Adrenal gland (tissue), 12 donors: ENCODE results near the gene FAM200C. TPM values are rescaled to one million over a fixed set of nuclear protein-coding genes. Genes with fewer than 3 reads are reported as not detected.
A peak's percentile ranks its signal among the peaks of the same experiment; 100 is the strongest.

Source experiments
- DNase-seq, 7 donors: peaks; one replicate each; pipeline ENCODE4 v3.0.0-alpha.2; 2019 to 2020
- H3K27ac ChIP-seq, 5 donors: fragments of 200-600 bp; sonication (generic) in 4 of 5; 1 replicate in 3 of 5; 2 replicates in 2 of 5; pipeline versions ENCODE4 v1.5.1 to v1.8.0; 2016 to 2020; ENCODE audit warnings: mild to moderate bottlenecking in 1 of 5
- H3K27me3 ChIP-seq: fragments of 200-600 bp; 2 replicates; pipeline ENCODE4 v1.8.0; 2021
- H3K36me3 ChIP-seq, 2 donors: fragments of 200-600 bp; replicated peaks in 1 of 2; 1 replicate in 1 of 2; 2 replicates in 1 of 2; pipeline versions ENCODE4 v1.5.1 to v1.8.0; 2018 to 2022
- H3K4me1 ChIP-seq, 2 donors: fragments of 200-600 bp; replicated peaks in 1 of 2; 1 replicate in 1 of 2; 2 replicates in 1 of 2; pipeline versions ENCODE4 v1.5.1 to v1.8.0; 2018 to 2021
- H3K4me3 ChIP-seq, 4 donors: fragments of 200-600 bp; sonication (generic) in 3 of 4; one replicate each; pipeline ENCODE4 v1.5.1; 2016 to 2018
- H3K9me3 ChIP-seq, 3 donors: fragments of 200-600 bp; sonication (generic) in 1 of 3; replicated peaks in 1 of 3; 1 replicate in 2 of 3; 2 replicates in 1 of 3; pipeline versions ENCODE4 v1.5.1 to v1.8.0; 2016 to 2021
- CTCF ChIP-seq, 6 experiments: fragments of 450-650 bp in 4 of 6; fragments of 200-600 bp in 2 of 6; sonication (generic) in 1 of 6; IDR thresholded peaks; 1 replicate in 5 of 6; 2 replicates in 1 of 6; pipeline versions ENCODE4 v1.5.1 to v1.8.0; 2016 to 2021; ENCODE audit warnings: antibody characterized with exemption in 6 of 6, mild to moderate bottlenecking in 2 of 6, moderate library complexity in 1 of 6
- POLR2A ChIP-seq, 2 donors: fragments of 450-650 bp; IDR thresholded peaks; one replicate each; pipeline ENCODE4 v1.6.1; 2017; ENCODE audit warnings: antibody characterized with exemption in 2 of 2, mild to moderate bottlenecking in 2 of 2, moderate library complexity in 1 of 2
- WGBS, 4 donors: extraction: QIAGEN DNeasy Blood & Tissue Kit in 2 of 4; methylation state at CpG; one replicate each; pipeline versions ENCODE4 v1.1.5 to v1.1.7; 2013 to 2017; 5-methylcytosine and 5-hydroxymethylcytosine counted together
- intact Hi-C, 2 donors: fragments of 100-400 bp; cut with DNase I; formaldehyde crosslinking; loops; one replicate each; pipeline versions ENCODE4 v1.14.1 to v1.15.0; 2022 to 2023
- polyA plus RNA-seq, 3 donors: library from polyadenylated mRNA; stranded (reverse); fragments of 200-250 nt in 2 of 3; fragments of 350-450 nt in 1 of 3; fragmentation: Illumina TruSeq in 1 of 3; extraction: RNeasy Lipid Tissue Mini Kit (QIAGEN cat#74804) in 1 of 3; gene quantifications; one replicate each; pipeline ENCODE4 v1.2.3, GENCODE V29; 2013 to 2014
- total RNA-seq, 9 donors: library from RNA; depleted of rRNA in 4 of 9; stranded (reverse); fragments of >200 nt in 4 of 9; fragments of 120-200 nt in 1 of 9; fragmentation: NEBNext Ultra II Directional in 1 of 9; extraction: Animal tissue kit (Norgen Biotek cat#: 25700) in 1 of 9; gene quantifications; one replicate each; pipeline versions ENCODE4 v1.1.0 to v1.2.4, GENCODE V29; 2013 to 2023
- donor health status: healthy with polysubstance abuse.
- donor health status: Bipolar disorder and iron deficiency.
- donor health status: DM: yes; HTN: yes; CAD: no.
- donor health status: DM: no; HTN: no; CAD: no.
- donor health status: DM: no; HTN: no; CAD: no.
- donor health status: DM: yes; HTN: yes; CAD: no.

The FAM200C gene
- total and polyA plus RNA-seq, 12 donors = 0.42 to 9.0 (median 5.2) TPM

DNA sequence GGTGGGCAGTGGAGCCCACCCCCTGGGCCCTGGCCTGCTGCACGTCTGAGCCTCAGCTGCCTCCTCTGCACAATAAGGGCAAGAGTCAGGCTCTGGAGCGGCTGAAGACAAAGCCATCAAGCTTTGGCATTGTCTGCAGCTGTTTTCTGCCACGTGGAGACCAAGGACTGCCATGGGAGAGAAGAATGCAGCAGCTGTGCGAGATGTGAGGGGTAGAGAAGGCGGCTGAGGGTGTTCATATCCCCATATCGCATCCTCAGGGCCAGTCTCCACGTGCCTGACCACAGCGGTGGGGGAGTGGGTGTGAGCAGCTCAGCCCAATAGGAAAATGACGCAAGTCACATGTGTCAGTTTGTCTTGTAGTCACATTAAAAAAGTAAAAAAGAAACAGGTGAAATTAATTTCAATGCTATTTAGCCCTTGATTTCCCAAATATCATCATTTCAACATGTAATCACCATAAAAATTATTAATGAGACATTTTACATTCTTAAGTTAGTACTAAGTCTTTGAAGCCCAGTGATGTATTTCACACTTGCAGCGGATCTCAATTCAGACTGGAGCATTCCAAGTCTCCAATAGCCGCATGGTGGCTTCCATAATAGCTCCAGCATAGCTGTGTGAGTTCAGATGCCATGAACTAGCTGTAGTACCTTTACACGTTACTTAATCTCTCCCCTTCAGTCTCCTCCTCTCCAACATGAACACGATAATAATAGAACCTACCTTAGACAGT lies 36.0 kb downstream of the FAM200C start:
- no peak for DNase-seq
- Histone ChIP-seq H3K27ac (peak overlapping the region in 2 of 5 donors; percentile 24 to 35), H3K4me1 (peaks cover 0 to 4% of the 10 kb centered on the region in 2 donors), H3K36me3 (no peaks in the 10 kb centered on the region), H3K4me3 (no peak overlapping the region), H3K27me3 (no peaks in the 10 kb centered on the region), H3K9me3 (no peaks in the 10 kb centered on the region)
- intact Hi-C loops = no loop called here
- 66 to 94% (median 75%) methylated on average over 10 to 13 of the region's 13 CpGs for WGBS, 4 donors
- no peak for TF ChIP-seq CTCF (IDR thresholded peaks at IDR 0.05)
- no peak for TF ChIP-seq POLR2A (IDR thresholded peaks at IDR 0.05)

DNA sequence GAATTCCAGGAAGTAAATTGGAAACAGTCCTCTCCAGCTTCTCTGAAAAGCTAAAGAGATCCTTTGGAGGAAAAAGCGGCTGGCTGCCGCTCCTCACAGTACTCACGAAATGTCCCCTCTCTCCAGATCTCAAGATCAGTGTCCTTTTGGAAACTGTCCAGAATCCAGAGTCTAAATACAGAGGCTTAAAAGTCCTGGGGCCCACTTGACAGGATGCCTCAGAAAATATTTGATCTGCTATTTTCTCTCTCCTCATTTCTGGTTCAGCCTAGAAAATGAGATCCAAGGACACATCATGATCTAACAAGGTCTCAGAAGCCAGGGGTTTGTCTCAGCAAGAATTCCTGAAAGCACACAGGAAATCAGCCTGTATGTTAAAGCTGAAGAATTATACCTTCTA lies 36.6 kb downstream of the FAM200C start:
- Histone ChIP-seq H3K27me3 (no peaks in the 10 kb centered on the region), H3K27ac (peak overlapping the region in 2 of 5 donors; percentile 24 to 35), H3K36me3 (no peaks in the 10 kb centered on the region), H3K9me3 (no peaks in the 10 kb centered on the region), H3K4me1 (peaks cover 0 to 4% of the 10 kb centered on the region in 2 donors), H3K4me3 (no peak overlapping the region)
- intact Hi-C loops = no loop called here
- TF ChIP-seq POLR2A (IDR thresholded peaks at IDR 0.05) = no peak
- TF ChIP-seq CTCF (IDR thresholded peaks at IDR 0.05) = no peak
- no peak for DNase-seq
- WGBS, 4 donors = 41 to 77% (median 52%) methylated on average over 3 of the region's 3 CpGs

DNA sequence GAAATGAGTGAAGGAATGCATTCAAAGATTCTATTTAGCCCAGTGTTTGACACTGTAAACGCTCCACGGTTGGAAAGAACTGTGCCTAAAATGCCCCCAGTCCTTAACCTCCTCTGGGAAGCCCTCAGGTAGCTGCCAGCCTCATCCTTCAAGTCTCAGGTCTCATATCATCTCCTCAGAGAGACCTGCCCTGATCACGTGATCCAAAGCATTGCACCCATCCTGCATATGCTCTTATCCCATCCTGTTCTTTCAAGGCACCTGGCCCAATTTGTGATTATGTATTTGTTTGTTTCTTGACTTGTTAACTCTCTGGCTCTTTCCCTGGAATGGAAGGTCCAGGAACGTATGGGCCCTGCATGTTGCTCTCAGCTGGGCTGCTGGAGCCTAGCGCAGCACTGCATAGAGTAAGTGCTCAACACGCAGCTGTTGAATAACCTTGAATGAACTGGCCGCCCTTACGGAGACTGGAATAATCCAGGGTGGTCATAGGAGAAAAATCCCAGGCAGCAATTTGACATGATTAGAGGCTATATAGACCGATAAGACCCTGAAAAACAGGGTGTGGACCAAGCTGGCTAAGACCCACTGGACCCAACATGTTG lies 38.1 kb downstream of the FAM200C start:
- H3K27ac ChIP-seq = no peak overlapping the region
- H3K27me3 ChIP-seq = no peaks in the 10 kb centered on the region
- H3K4me1 ChIP-seq = peaks cover 0 to 11% of the 10 kb centered on the region in 2 donors
- no peak for TF ChIP-seq CTCF (IDR thresholded peaks at IDR 0.05)
- TF ChIP-seq POLR2A (IDR thresholded peaks at IDR 0.05) = no peak
- no peak overlapping the region for H3K4me3 ChIP-seq
- WGBS, 4 donors = 76 to 89% (median 86%) methylated on average over 9 of the region's 9 CpGs
- no peaks in the 10 kb centered on the region for H3K9me3 ChIP-seq
- peak in 1 of 7 donors; percentile 13 for DNase-seq
- no peaks in the 10 kb centered on the region for H3K36me3 ChIP-seq
- intact Hi-C loops = no loop called here

DNA sequence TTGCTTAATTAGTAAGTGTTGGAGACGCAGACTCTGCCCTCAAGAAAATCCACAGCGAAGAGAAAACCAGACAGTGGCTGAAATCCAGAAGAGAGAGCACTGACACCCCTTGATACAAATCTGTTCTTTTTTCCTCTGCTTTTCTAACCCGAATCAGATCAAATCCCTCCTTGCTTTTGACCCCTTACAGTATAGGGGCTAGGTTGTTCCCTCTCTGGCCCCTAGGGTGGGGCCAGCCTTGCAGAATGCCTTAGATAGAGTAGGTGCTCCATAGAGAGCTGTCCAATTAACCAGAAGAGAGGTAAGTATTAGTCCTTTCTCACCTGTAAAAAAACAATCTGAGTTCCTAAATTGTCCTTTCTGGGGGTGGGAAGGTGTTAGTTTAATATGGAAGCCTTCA lies 39.5 kb downstream of the FAM200C start:
- Histone ChIP-seq H3K4me3 (no peak overlapping the region), H3K27ac (no peak overlapping the region), H3K4me1 (peaks cover 0 to 11% of the 10 kb centered on the region in 2 donors), H3K27me3 (no peaks in the 10 kb centered on the region), H3K9me3 (no peaks in the 10 kb centered on the region), H3K36me3 (no peaks in the 10 kb centered on the region)
- intact Hi-C loops = no loop called here
- no peak for DNase-seq
- 83 to 91% (median 89%) methylated on average over 3 of the region's 3 CpGs for WGBS, 4 donors
- TF ChIP-seq POLR2A (IDR thresholded peaks at IDR 0.05) = no peak
- TF ChIP-seq CTCF (IDR thresholded peaks at IDR 0.05) = no peak
